Activated gamma-delta T cell treated with Interleukin-2 at 50 U/mL for 16 hours (primary cell): ENCODE results near the gene CCSER1.
"Not testable (repeated sequence)": the region's sequence is repeated elsewhere in the genome, so short reads cannot be mapped to it uniquely, and the experiment has no call there.

Experiments used
- DNase-seq: peaks from one replicate; pipeline ENCODE4 v3.0.0-alpha.2; 2020

CCSER1 gene

GRCh38 chr4:90852237-90852636 is 725.0 kb downstream of the CCSER1 start:
- DNase-seq = no peak

GRCh38 chr4:90855111-90855510 is 727.9 kb downstream of the CCSER1 start:
- no peak for DNase-seq

GRCh38 chr4:90857081-90857820 is 730.1 kb downstream of the CCSER1 start:
- no peak for DNase-seq

- DNase-seq = no peak
Measured at GRCh38 chr4:90875791-90876190, 748.6 kb downstream of the CCSER1 start.

- no peak for DNase-seq
Measured at GRCh38 chr4:90876296-90876695, 749.1 kb downstream of the CCSER1 start.

- no peak for DNase-seq
Measured at GRCh38 chr4:90883519-90883918, 756.3 kb downstream of the CCSER1 start.

GRCh38 chr4:90888571-90888970 is 761.4 kb downstream of the CCSER1 start:
- no peak for DNase-seq

GRCh38 chr4:90889171-90889570 is 762.0 kb downstream of the CCSER1 start:
- no peak for DNase-seq

GRCh38 chr4:90903413-90903812 is 776.2 kb downstream of the CCSER1 start:
- DNase-seq = not testable (repeated sequence)

GRCh38 chr4:90904021-90904420 is 776.8 kb downstream of the CCSER1 start:
- no peak for DNase-seq

GRCh38 chr4:90906239-90906638 is 779.0 kb downstream of the CCSER1 start:
- no peak for DNase-seq

GRCh38 chr4:90911724-90912434 is 784.7 kb downstream of the CCSER1 start:
- not testable (repeated sequence) for DNase-seq

GRCh38 chr4:90922174-90922573 is 795.0 kb downstream of the CCSER1 start:
- DNase-seq = no peak

GRCh38 chr4:90926957-90927356 is 799.8 kb downstream of the CCSER1 start:
- no peak for DNase-seq

GRCh38 chr4:90943311-90943710 is 816.1 kb downstream of the CCSER1 start:
- no peak for DNase-seq

GRCh38 chr4:90946945-90947344 is 819.8 kb downstream of the CCSER1 start:
- DNase-seq = no peak

GRCh38 chr4:90950385-90950841 is 823.2 kb downstream of the CCSER1 start:
- no peak for DNase-seq

- no peak for DNase-seq
Measured at GRCh38 chr4:90951037-90951436, 823.8 kb downstream of the CCSER1 start.

- DNase-seq = no peak
Measured at GRCh38 chr4:90958256-90958895, 831.2 kb downstream of the CCSER1 start.

- DNase-seq = no peak
Measured at GRCh38 chr4:90960433-90960832, 833.2 kb downstream of the CCSER1 start.

GRCh38 chr4:90960840-90961239 is 833.6 kb downstream of the CCSER1 start:
- no peak for DNase-seq

- no peak for DNase-seq
Measured at GRCh38 chr4:90970021-90970420, 842.8 kb downstream of the CCSER1 start.

- DNase-seq = no peak
Measured at GRCh38 chr4:90977726-90978125, 850.5 kb downstream of the CCSER1 start.

GRCh38 chr4:90979556-90979955 is 852.4 kb downstream of the CCSER1 start:
- no peak for DNase-seq
